Neural cell (in vitro differentiated cells): ENCODE measurements around the gene UBA5.

Experiments
- CTCF ChIP-seq: fragments of 450-650 bp; IDR thresholded peaks from 2 replicates; pipeline ENCODE4 v1.5.1; 2014; ENCODE audit warnings: antibody characterized with exemption, mild to moderate bottlenecking, moderate library complexity; ENCODE audit not compliant: poor library complexity, severe bottlenecking
- EZH2 ChIP-seq: fragments of 200-600, 300-800 bp; shearing (Covaris generic), sonication (generic); IDR thresholded peaks from 2 replicates; pipeline ENCODE4 v1.6.1; 2014; ENCODE audit warnings: antibody characterized with exemption, low read length, borderline replicate concordance, mild to moderate bottlenecking; ENCODE audit not compliant: insufficient read depth, poor library complexity, severe bottlenecking

GRCh38 chr3:132657869-132658747 is 2.0 kb upstream of the UBA5 start:
- TF ChIP-seq CTCF (no peak), EZH2 (no peak)
